Bronchial epithelial cell (primary cell): ENCODE measurements around the gene RALA. TPM values are rescaled to one million over a fixed set of nuclear protein-coding genes. Genes with fewer than 3 reads are reported as not detected.
"Not testable (repeated sequence)": the region's sequence is repeated elsewhere in the genome, so short reads cannot be mapped to it uniquely, and the experiment has no call there.

Experiments
- DNase-seq: peaks from one replicate; pipeline ENCODE4 v3.0.0-alpha.2; 2010; ENCODE audit warnings: low read depth
- FAIRE-seq: peaks from 2 replicates; lab custom pipeline; 2011; peaks lifted over from hg19 to GRCh38; lab: Jason Lieb, UNC
- H3K27me3 ChIP-seq: 2 replicates; pipeline ENCODE4 v1.5.1; 2011; ENCODE audit warnings: low read length; ENCODE audit not compliant: control insufficient read depth, insufficient read depth
- H3K36me3 ChIP-seq: 2 replicates; pipeline ENCODE4 v1.5.1; 2011; ENCODE audit warnings: low read length; ENCODE audit not compliant: control insufficient read depth, insufficient read depth
- H3K4me3 ChIP-seq: 2 replicates; pipeline ENCODE4 v1.5.1; 2011; ENCODE audit warnings: mild to moderate bottlenecking, low read depth, low read length, control low read depth
- total RNA-seq: library from RNA; depleted of rRNA; stranded (reverse); fragments of >200 nt; gene quantifications from 2 replicates; pipeline ENCODE4 v1.2.1, GENCODE V29; 2014
- TF ChIP-seq, protein P1 (sequence below): IDR thresholded peaks from 2 replicates; pipeline ENCODE4 v1.5.1; 2011; ENCODE audit warnings: mild to moderate bottlenecking, moderate library complexity, low read length, control low read depth, inconsistent platforms; ENCODE audit not compliant: insufficient read depth, severe bottlenecking

Gene RALA
- total RNA-seq, 1 donor from 2014 or later: 15.3 TPM

DNA sequence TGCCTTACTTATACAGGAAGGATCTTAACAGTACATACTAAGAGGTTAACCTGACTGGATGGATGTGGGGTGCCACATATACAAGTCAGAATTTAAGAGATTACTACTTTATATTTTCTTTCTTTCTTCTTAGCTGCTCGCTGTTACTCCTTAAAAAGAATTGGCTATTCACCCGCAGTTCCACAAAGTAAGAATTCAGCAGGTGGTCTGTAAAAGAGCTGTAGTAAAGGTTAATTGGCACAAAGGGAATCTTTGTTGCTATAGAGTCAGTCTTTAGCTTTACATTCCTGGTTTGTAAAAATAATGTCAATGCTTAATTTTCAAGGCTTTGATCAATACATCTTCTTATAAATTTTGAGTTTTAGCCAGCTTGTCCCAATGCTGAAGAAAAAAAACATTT, 43.2 kb downstream of the RALA start:
- H3K27me3 ChIP-seq: no peaks in the 10 kb centered on the region
- no peak for DNase-seq
- H3K36me3 ChIP-seq: peaks cover 1% of the 10 kb centered on the region
- FAIRE-seq: no peak
- H3K4me3 ChIP-seq: no peak overlapping the region
- TF ChIP-seq, protein P1, sequence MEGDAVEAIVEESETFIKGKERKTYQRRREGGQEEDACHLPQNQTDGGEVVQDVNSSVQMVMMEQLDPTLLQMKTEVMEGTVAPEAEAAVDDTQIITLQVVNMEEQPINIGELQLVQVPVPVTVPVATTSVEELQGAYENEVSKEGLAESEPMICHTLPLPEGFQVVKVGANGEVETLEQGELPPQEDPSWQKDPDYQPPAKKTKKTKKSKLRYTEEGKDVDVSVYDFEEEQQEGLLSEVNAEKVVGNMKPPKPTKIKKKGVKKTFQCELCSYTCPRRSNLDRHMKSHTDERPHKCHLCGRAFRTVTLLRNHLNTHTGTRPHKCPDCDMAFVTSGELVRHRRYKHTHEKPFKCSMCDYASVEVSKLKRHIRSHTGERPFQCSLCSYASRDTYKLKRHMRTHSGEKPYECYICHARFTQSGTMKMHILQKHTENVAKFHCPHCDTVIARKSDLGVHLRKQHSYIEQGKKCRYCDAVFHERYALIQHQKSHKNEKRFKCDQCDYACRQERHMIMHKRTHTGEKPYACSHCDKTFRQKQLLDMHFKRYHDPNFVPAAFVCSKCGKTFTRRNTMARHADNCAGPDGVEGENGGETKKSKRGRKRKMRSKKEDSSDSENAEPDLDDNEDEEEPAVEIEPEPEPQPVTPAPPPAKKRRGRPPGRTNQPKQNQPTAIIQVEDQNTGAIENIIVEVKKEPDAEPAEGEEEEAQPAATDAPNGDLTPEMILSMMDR: no peak

DNA sequence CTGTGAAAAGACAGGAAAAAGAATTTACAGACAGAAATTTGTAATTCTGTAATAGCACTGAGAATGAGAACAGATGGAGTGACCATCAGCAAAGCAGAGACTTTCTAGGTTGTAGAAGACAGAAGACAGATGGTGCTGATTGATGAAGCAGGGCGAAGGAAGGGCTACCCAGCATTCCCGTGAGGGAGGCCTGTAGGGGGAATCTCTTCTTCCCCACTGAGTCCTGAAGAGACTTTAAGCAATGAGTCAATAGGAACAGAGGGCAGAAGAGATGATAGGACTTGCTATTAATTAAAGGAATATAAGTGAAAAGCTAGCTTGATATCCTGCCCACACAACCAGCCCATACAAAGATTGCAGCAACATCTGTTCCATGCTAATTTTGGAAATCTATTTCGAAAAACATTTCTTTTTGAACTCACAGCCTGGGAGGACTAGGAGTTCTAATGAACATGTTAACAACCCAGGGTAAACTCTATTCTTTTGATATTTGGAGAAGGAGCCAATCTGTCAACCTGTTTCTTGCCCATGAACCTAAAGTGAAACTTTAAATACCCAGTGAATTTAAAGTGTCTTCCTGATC, 44.1 kb downstream of the RALA start:
- DNase-seq (no peak), FAIRE-seq (no peak)
- H3K36me3 ChIP-seq: peaks cover 1% of the 10 kb centered on the region
- no peak overlapping the region for H3K4me3 ChIP-seq
- TF ChIP-seq, protein P1: no peak
- no peaks in the 10 kb centered on the region for H3K27me3 ChIP-seq

GRCh38 chr7:39668280-39668679, 44.9 kb downstream of the RALA start:
- not testable (repeated sequence) for H3K36me3 ChIP-seq, H3K27me3 ChIP-seq, DNase-seq, FAIRE-seq, H3K4me3 ChIP-seq

GRCh38 chr7:39670052-39670451, 46.7 kb downstream of the RALA start:
- H3K4me3 ChIP-seq: no peak overlapping the region
- TF ChIP-seq, protein P1: no peak
- H3K27me3 ChIP-seq: no peaks in the 10 kb centered on the region
- DNase-seq (no peak), FAIRE-seq (no peak)
- H3K36me3 ChIP-seq: no peaks in the 10 kb centered on the region

DNA sequence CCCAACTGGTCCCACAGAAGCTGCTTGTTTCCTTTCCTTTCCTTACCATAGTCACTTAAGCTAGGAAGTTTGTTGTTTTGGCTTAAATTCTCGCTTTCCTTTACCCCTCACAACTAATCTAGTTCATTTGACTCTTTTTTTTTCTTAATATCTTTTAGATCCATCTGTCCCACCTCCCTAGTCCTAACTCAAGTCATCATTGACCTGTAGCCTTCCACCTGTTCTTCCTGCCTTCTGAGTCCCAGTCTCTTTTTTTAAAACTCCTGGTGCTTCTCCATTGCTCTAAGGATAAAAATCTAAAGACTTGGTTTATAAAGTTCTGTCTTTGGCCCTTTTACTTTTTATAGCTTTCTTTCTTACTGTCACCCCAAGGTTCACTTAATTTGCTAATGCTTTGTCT, 47.6 kb downstream of the RALA start:
- DNase-seq (no peak), FAIRE-seq (no peak)
- no peak overlapping the region for H3K4me3 ChIP-seq
- H3K36me3 ChIP-seq: no peaks in the 10 kb centered on the region
- TF ChIP-seq, protein P1: no peak
- H3K27me3 ChIP-seq: no peaks in the 10 kb centered on the region

- Histone ChIP-seq H3K36me3 (no peaks in the 10 kb centered on the region), H3K27me3 (no peaks in the 10 kb centered on the region), H3K4me3 (no peak overlapping the region)
- TF ChIP-seq, protein P1: no peak
- DNase-seq (peak; percentile 45), FAIRE-seq (no peak)
Measured at GRCh38 chr7:39672176-39672575, 48.8 kb downstream of the RALA start.
